Left lung (tissue), 10 donors: ENCODE measurements around the gene EIF4G3. TPM values are rescaled to one million over a fixed set of nuclear protein-coding genes. Genes with fewer than 3 reads are reported as not detected.

Experiments
- ATAC-seq: fragments of 200-7000 bp; cut with Tn5 transposase; one replicate; pipeline ENCODE4 v1.9.1; 2020; ENCODE audit warnings: moderate library complexity
- DNase-seq, 4 donors: peaks; one replicate each; pipeline ENCODE4 v3.0.0-alpha.2; 2013 to 2020
- H3K27ac ChIP-seq, 2 donors: fragments of 200-600 bp; sonication (generic) in 1 of 2; one replicate each; pipeline versions ENCODE4 v1.5.0 to v1.8.0; 2020 to 2021
- H3K27me3 ChIP-seq, 2 donors: fragments of 200-600 bp; sonication (generic) in 1 of 2; one replicate each; pipeline versions ENCODE4 v1.5.0 to v1.8.0; 2020 to 2021
- H3K36me3 ChIP-seq, 2 donors: fragments of 200-600 bp; sonication (generic) in 1 of 2; one replicate each; pipeline versions ENCODE4 v1.5.0 to v1.8.0; 2020 to 2021
- H3K4me1 ChIP-seq, 2 donors: fragments of 200-600 bp; one replicate each; pipeline ENCODE4 v1.8.0; 2021
- H3K4me3 ChIP-seq, 2 donors: fragments of 200-600 bp; sonication (generic) in 1 of 2; one replicate each; pipeline versions ENCODE4 v1.5.0 to v1.8.0; 2020 to 2021; ENCODE audit warnings: mild to moderate bottlenecking in 1 of 2
- H3K9me3 ChIP-seq, 2 donors: fragments of 200-600 bp; sonication (generic) in 1 of 2; one replicate each; pipeline versions ENCODE4 v1.5.0 to v1.8.0; 2020 to 2021
- CTCF ChIP-seq, 2 donors: fragments of 200-600 bp; sonication (generic) in 1 of 2; IDR thresholded peaks; one replicate each; pipeline versions ENCODE4 v1.5.0 to v1.8.0; 2021; ENCODE audit warnings: antibody characterized with exemption in 2 of 2
- intact Hi-C, 2 donors: fragments of 100-400 bp; cut with DNase I; formaldehyde crosslinking; loops; one replicate each; pipeline versions ENCODE4 v1.11.2 to v1.14.2; 2022
- polyA plus RNA-seq, 6 donors: library from polyadenylated mRNA; unstranded; fragments of 120-200 nt; gene quantifications; one replicate each; pipeline ENCODE4 v1.2.1, GENCODE V29; 2013; ENCODE audit not compliant: insufficient read length in 6 of 6
- total RNA-seq, 2 donors: library from RNA; stranded (reverse); fragmentation: NEBNext Ultra II Directional; extraction: Animal tissue kit (Norgen Biotek cat#: 25700); gene quantifications; one replicate each; pipeline ENCODE4 v1.2.1, GENCODE V29; 2021
- donor health status: DM: no; HTN: yes; CAD: no.
- donor health status: DM: no; HTN: no; CAD: no.

Gene EIF4G3
- total and polyA plus RNA-seq, 8 donors: 54.6 to 67.9 (median 61.7) TPM

- H3K4me1 ChIP-seq: peaks cover 0 to 16% of the 10 kb centered on the region in 2 donors
- no peaks in the 10 kb centered on the region for H3K36me3 ChIP-seq
- peak in 1 of 4 donors; percentile 35 for DNase-seq
- ATAC-seq: no peak
- no peak overlapping the region for H3K27ac ChIP-seq
- no peak for TF ChIP-seq CTCF (IDR thresholded peaks at IDR 0.05)
- H3K4me3 ChIP-seq: no peak overlapping the region
- intact Hi-C loops: no loop called here
- H3K27me3 ChIP-seq: no peaks in the 10 kb centered on the region
- H3K9me3 ChIP-seq: no peaks in the 10 kb centered on the region
Observed at GRCh38 chr1:21117597-21118001, 59.1 kb downstream of the EIF4G3 start.

- no peak for TF ChIP-seq CTCF (IDR thresholded peaks at IDR 0.05)
- intact Hi-C loops: no loop called here
- no peak for ATAC-seq
- Histone ChIP-seq H3K4me1 (peaks cover 0 to 16% of the 10 kb centered on the region in 2 donors), H3K27me3 (no peaks in the 10 kb centered on the region), H3K27ac (no peak overlapping the region), H3K4me3 (no peak overlapping the region), H3K36me3 (no peaks in the 10 kb centered on the region), H3K9me3 (no peaks in the 10 kb centered on the region)
- no peak for DNase-seq
Observed at GRCh38 chr1:21117159-21117558, 59.5 kb downstream of the EIF4G3 start.

- Histone ChIP-seq H3K27ac (no peak overlapping the region), H3K4me1 (peaks cover 0 to 24% of the 10 kb centered on the region in 2 donors), H3K27me3 (no peaks in the 10 kb centered on the region), H3K4me3 (no peak overlapping the region), H3K9me3 (no peaks in the 10 kb centered on the region), H3K36me3 (no peaks in the 10 kb centered on the region)
- no peak for TF ChIP-seq CTCF (IDR thresholded peaks at IDR 0.05)
- ATAC-seq (no peak), DNase-seq (no peak)
- intact Hi-C loops: no loop called here
Observed at GRCh38 chr1:21115098-21115760, 61.5 kb downstream of the EIF4G3 start.

- intact Hi-C loops: no loop called here
- TF ChIP-seq CTCF (IDR thresholded peaks at IDR 0.05): no peak
- no peaks in the 10 kb centered on the region for H3K9me3 ChIP-seq
- H3K27me3 ChIP-seq: no peaks in the 10 kb centered on the region
- no peak for DNase-seq
- H3K36me3 ChIP-seq: no peaks in the 10 kb centered on the region
- no peak overlapping the region for H3K4me3 ChIP-seq
- no peak for ATAC-seq
- H3K4me1 ChIP-seq: peaks cover 0 to 24% of the 10 kb centered on the region in 2 donors
- H3K27ac ChIP-seq: no peak overlapping the region
Observed at GRCh38 chr1:21114431-21114830, 62.3 kb downstream of the EIF4G3 start.

DNA sequence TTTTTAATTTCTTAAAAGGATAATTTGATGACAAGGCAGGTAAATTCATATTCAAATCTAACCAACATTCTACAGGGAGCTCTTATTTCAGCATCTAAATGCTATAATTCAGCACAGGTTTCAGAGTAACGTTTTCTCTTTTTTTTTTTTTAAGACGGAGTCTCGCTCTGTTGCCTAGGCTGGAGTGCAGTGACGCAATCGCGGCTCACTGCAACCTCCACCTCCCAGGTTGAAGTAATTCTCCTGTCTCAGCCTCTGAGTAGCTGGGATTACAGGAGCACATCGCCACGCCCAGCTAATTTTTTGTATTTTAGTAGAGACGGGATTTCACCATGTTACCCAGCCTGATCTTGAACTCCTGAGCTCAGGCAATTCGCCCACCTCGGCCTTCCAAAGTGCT lies 66.5 kb downstream of the EIF4G3 start:
- Histone ChIP-seq H3K4me1 (peaks cover 0 to 11% of the 10 kb centered on the region in 2 donors), H3K4me3 (no peak overlapping the region), H3K27me3 (no peaks in the 10 kb centered on the region), H3K36me3 (no peaks in the 10 kb centered on the region), H3K9me3 (no peaks in the 10 kb centered on the region), H3K27ac (no peak overlapping the region)
- TF ChIP-seq CTCF (IDR thresholded peaks at IDR 0.05): no peak
- ATAC-seq (no peak), DNase-seq (no peak)
- intact Hi-C loops: no loop called here
